OCI-LY7 (cell line): ENCODE measurements around the gene SYDE2.
"Not testable (repeated sequence)": the region's sequence is repeated elsewhere in the genome, so short reads cannot be mapped to it uniquely, and the experiment has no call there.

ENCODE experiments used
- EZH2phosphoT487 ChIP-seq: fragments of 200-600 bp; sonication (generic); IDR thresholded peaks from 2 replicates; pipeline ENCODE4 v1.6.1; 2018; ENCODE audit warnings: low read depth, borderline replicate concordance, mild to moderate bottlenecking, mixed run types, antibody characterized with exemption, low read length, moderate library complexity, mixed read lengths
- TF ChIP-seq, protein P1 (sequence below): fragments of 200-600 bp; sonication (generic); conservative IDR thresholded peaks from 2 replicates; pipeline ENCODE4 v1.5.1; 2014; ENCODE audit warnings: mild to moderate bottlenecking, antibody characterized with exemption, low read length, moderate library complexity, mixed read lengths

- TF ChIP-seq, protein P1, sequence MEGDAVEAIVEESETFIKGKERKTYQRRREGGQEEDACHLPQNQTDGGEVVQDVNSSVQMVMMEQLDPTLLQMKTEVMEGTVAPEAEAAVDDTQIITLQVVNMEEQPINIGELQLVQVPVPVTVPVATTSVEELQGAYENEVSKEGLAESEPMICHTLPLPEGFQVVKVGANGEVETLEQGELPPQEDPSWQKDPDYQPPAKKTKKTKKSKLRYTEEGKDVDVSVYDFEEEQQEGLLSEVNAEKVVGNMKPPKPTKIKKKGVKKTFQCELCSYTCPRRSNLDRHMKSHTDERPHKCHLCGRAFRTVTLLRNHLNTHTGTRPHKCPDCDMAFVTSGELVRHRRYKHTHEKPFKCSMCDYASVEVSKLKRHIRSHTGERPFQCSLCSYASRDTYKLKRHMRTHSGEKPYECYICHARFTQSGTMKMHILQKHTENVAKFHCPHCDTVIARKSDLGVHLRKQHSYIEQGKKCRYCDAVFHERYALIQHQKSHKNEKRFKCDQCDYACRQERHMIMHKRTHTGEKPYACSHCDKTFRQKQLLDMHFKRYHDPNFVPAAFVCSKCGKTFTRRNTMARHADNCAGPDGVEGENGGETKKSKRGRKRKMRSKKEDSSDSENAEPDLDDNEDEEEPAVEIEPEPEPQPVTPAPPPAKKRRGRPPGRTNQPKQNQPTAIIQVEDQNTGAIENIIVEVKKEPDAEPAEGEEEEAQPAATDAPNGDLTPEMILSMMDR: not testable (repeated sequence)
- TF ChIP-seq EZH2phosphoT487: not testable (repeated sequence)
Measured at GRCh38 chr1:85187021-85187420, 13.8 kb downstream of the SYDE2 start.
